ENCODE results near the gene CCR4. TPM values are rescaled to one million over a fixed set of nuclear protein-coding genes. Genes with fewer than 3 reads are reported as not detected.
"Not testable (repeated sequence)": the region's sequence is repeated elsewhere in the genome, so short reads cannot be mapped to it uniquely, and the experiment has no call there.

The CCR4 gene
- total RNA-seq, 4 donors from 2014 or later = 0.13 to 0.88 TPM; not detected in 2

- no peaks in the 10 kb centered on the region for H3K36me3 ChIP-seq
- H3K9me3 ChIP-seq = no peaks in the 10 kb centered on the region
- intact Hi-C loops (cut with DNase I) = no loop called here
- no peak for TF ChIP-seq POLR2A (IDR thresholded peaks at IDR 0.05)
- TF ChIP-seq, protein P1, sequence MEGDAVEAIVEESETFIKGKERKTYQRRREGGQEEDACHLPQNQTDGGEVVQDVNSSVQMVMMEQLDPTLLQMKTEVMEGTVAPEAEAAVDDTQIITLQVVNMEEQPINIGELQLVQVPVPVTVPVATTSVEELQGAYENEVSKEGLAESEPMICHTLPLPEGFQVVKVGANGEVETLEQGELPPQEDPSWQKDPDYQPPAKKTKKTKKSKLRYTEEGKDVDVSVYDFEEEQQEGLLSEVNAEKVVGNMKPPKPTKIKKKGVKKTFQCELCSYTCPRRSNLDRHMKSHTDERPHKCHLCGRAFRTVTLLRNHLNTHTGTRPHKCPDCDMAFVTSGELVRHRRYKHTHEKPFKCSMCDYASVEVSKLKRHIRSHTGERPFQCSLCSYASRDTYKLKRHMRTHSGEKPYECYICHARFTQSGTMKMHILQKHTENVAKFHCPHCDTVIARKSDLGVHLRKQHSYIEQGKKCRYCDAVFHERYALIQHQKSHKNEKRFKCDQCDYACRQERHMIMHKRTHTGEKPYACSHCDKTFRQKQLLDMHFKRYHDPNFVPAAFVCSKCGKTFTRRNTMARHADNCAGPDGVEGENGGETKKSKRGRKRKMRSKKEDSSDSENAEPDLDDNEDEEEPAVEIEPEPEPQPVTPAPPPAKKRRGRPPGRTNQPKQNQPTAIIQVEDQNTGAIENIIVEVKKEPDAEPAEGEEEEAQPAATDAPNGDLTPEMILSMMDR (IDR thresholded peaks at IDR 0.05) = no peak
- H3K4me1 ChIP-seq = peaks cover 9 to 13% of the 10 kb centered on the region in 2 donors
- WGBS, 2 donors = 89 to 97% methylated on average over 1 of the region's 1 CpG
- no peaks in the 10 kb centered on the region for H3K27me3 ChIP-seq
- no peak overlapping the region for H3K4me3 ChIP-seq (replicated peaks in 1 of 3)
- no peak overlapping the region for H3K27ac ChIP-seq
- no peak for DNase-seq
Measured at GRCh38 chr3:32912046-32912445, 39.4 kb upstream of the CCR4 start.

- no peaks in the 10 kb centered on the region for H3K27me3 ChIP-seq
- peak overlapping the region; percentile 17 to 52 (median 27) for H3K27ac ChIP-seq
- no peaks in the 10 kb centered on the region for H3K9me3 ChIP-seq
- no peaks in the 10 kb centered on the region for H3K36me3 ChIP-seq
- intact Hi-C loops (cut with DNase I) = no loop called here
- no peak overlapping the region for H3K4me3 ChIP-seq (replicated peaks in 1 of 3)
- TF ChIP-seq POLR2A (IDR thresholded peaks at IDR 0.05) = no peak
- TF ChIP-seq, protein P1 (IDR thresholded peaks at IDR 0.05) = no peak
- DNase-seq = peak; percentile 82 to 83
- 21 to 36% methylated on average over 7 of the region's 7 CpGs for WGBS, 2 donors
- H3K4me1 ChIP-seq = peaks cover 9 to 13% of the 10 kb centered on the region in 2 donors
Measured at GRCh38 chr3:32913790-32914446, 37.5 kb upstream of the CCR4 start.

DNA sequence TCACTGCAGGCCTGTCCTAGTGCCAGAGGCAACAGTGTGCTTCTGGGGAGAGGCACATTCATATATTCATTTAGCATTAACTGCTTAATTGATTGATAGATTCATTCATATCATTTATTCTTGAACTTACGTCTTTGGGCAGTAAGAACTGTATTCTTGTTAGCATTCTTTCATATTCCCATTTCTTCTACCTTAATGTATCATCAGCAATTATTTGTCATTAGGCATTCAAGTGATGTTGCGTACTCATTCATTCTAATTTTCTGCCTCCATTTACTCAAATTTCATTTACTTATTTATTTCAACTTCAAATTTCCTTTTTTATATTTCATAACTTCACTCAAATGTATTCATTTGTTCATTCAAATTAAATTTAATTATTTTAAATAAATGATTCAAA is 31.5 kb upstream of the CCR4 start:
- Histone ChIP-seq H3K9me3 (no peaks in the 10 kb centered on the region), H3K36me3 (no peaks in the 10 kb centered on the region), H3K4me1 (no peaks in the 10 kb centered on the region), H3K27me3 (no peaks in the 10 kb centered on the region), H3K4me3 (replicated peaks in 1 of 3) (no peak overlapping the region), H3K27ac (no peak overlapping the region)
- 89 to 94% methylated on average over 2 of the region's 2 CpGs for WGBS, 2 donors
- no peak for TF ChIP-seq POLR2A (IDR thresholded peaks at IDR 0.05)
- TF ChIP-seq, protein P1 (IDR thresholded peaks at IDR 0.05) = no peak
- DNase-seq = no peak
- intact Hi-C loops (cut with DNase I) = no loop called here

DNA sequence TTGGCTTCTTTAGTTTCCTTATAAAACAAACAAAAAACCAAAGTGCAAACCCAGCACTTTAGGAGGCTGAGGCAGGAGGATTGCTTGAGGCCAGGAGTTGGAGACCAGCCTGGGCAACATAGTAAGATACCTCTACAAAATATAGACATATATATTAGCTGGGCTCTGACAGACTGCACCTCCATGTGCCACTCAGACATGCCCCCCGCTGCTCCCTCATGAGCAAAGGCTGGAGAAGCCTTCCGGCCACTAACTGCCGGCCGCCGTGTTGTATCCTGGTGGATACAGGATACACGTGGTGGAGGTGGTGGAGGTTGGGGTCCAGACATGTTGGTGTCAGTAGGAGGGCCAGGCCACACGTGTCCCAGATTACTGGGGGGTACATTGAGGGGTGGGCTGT is 29.4 kb upstream of the CCR4 start:
- Histone ChIP-seq H3K27ac (no peak overlapping the region), H3K9me3 (no peaks in the 10 kb centered on the region), H3K4me3 (replicated peaks in 1 of 3) (no peak overlapping the region), H3K27me3 (no peaks in the 10 kb centered on the region), H3K36me3 (no peaks in the 10 kb centered on the region), H3K4me1 (no peaks in the 10 kb centered on the region)
- intact Hi-C loops (cut with DNase I) = no loop called here
- DNase-seq = no peak
- 94 to 98% methylated on average over 7 of the region's 7 CpGs for WGBS, 2 donors
- TF ChIP-seq, protein P1 (IDR thresholded peaks at IDR 0.05) = no peak
- no peak for TF ChIP-seq POLR2A (IDR thresholded peaks at IDR 0.05)

DNA sequence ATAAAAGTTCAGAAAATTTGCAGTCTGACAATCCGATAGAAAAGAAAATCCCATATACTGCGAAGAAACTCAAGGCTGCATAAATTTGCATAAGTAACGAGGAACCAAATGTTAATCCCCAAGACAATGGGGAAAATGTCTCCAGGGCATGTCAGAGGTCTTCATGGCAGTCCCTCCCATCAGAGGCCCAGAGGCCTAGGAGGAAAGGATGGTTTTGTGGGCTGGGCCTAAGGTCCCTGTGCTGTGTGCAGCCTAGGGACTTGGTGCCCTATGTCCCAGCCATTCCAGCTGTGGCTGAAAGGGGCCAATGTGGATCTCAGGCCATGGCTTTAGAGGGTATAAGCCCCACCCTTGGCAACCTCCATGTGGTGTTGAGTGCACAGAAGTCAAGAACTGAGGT is 21.3 kb upstream of the CCR4 start:
- H3K27me3 ChIP-seq = no peaks in the 10 kb centered on the region
- intact Hi-C loops (cut with DNase I) = loop anchor here (5.0 to 10.0 kb wide), 2 partner anchors 193 to 425 kb away; partner anchors contain the start of gene CMTM6
- no peak for DNase-seq
- no peak overlapping the region for H3K4me3 ChIP-seq (replicated peaks in 1 of 3)
- 98% methylated on average over 3 of the region's 3 CpGs for WGBS, 2 donors
- H3K36me3 ChIP-seq = no peaks in the 10 kb centered on the region
- TF ChIP-seq POLR2A (IDR thresholded peaks at IDR 0.05) = no peak
- TF ChIP-seq, protein P1 (IDR thresholded peaks at IDR 0.05) = no peak
- H3K4me1 ChIP-seq = no peaks in the 10 kb centered on the region
- no peak overlapping the region for H3K27ac ChIP-seq
- no peaks in the 10 kb centered on the region for H3K9me3 ChIP-seq

- 83 to 85% methylated on average over 2 of the region's 2 CpGs for WGBS, 2 donors
- not testable (repeated sequence) for H3K4me3 ChIP-seq (replicated peaks in 1 of 3); H3K9me3 ChIP-seq; DNase-seq; H3K27me3 ChIP-seq; H3K27ac ChIP-seq; H3K36me3 ChIP-seq; H3K4me1 ChIP-seq
- intact Hi-C loops (cut with DNase I) = loop anchor here (5.0 to 10.0 kb wide), 2 partner anchors 194 to 426 kb away; partner anchors contain the start of gene CMTM6
Measured at GRCh38 chr3:32931273-32931672, 20.2 kb upstream of the CCR4 start.

Data from thyroid gland (tissue), 4 donors.